Transverse colon (tissue), 4 donors: ENCODE data around the gene BRI3BP. TPM values are rescaled to one million over a fixed set of nuclear protein-coding genes. Genes with fewer than 3 reads are reported as not detected.
A peak's percentile ranks its signal among the peaks of the same experiment; 100 is the strongest.

Experiments
- DNase-seq: peaks from one replicate; pipeline ENCODE4 v3.0.0-alpha.2; 2019
- H3K27ac ChIP-seq, 4 donors: fragments of 200-600 bp; sonication (generic); 2 replicates each; pipeline ENCODE4 v1.5.1; 2016 to 2018; ENCODE audit warnings: inconsistent platforms in 4 of 4
- H3K27me3 ChIP-seq: fragments of 200-600 bp; sonication (generic); 2 replicates; pipeline ENCODE4 v1.5.1; 2017; ENCODE audit warnings: inconsistent platforms
- H3K36me3 ChIP-seq, 4 donors: fragments of 200-600 bp; sonication (generic); 2 replicates each; pipeline ENCODE4 v1.5.1; 2017 to 2019; ENCODE audit warnings: inconsistent platforms in 4 of 4
- H3K4me1 ChIP-seq, 4 donors: fragments of 200-600 bp; sonication (generic); 2 replicates each; pipeline ENCODE4 v1.5.1; 2017 to 2020; ENCODE audit warnings: inconsistent platforms in 4 of 4
- H3K4me3 ChIP-seq, 4 donors: fragments of 200-600 bp; sonication (generic); 1 replicate in 1 of 4; 2 replicates in 3 of 4; pipeline versions ENCODE4 v1.5.1 to v1.6.1; 2017 to 2019; ENCODE audit warnings: inconsistent platforms in 4 of 4
- H3K9me3 ChIP-seq, 2 donors: fragments of 200-600 bp; sonication (generic); 2 replicates each; pipeline ENCODE4 v1.5.1; 2017 to 2019; ENCODE audit warnings: inconsistent platforms in 2 of 2
- CTCF ChIP-seq, 5 experiments: fragments of 200-600 bp in 3 of 5; fragments of 450-650 bp in 2 of 5; sonication (generic) in 3 of 5; IDR thresholded peaks; 1 replicate in 2 of 5; 2 replicates in 3 of 5; pipeline ENCODE4 v1.5.1; 2016 to 2017; ENCODE audit warnings: antibody characterized with exemption in 5 of 5, inconsistent platforms in 3 of 5, mild to moderate bottlenecking in 2 of 5, moderate library complexity in 1 of 5
- EP300 ChIP-seq: sonication (generic); formaldehyde crosslinking; IDR thresholded peaks from one replicate; pipeline ENCODE4 v1.6.1; 2017; ENCODE audit warnings: antibody characterized with exemption, low read depth
- POLR2A ChIP-seq: fragments of 450-650 bp; IDR thresholded peaks from one replicate; pipeline ENCODE4 v1.6.1; 2016; ENCODE audit warnings: antibody characterized with exemption, mild to moderate bottlenecking, moderate library complexity
- POLR2AphosphoS5 ChIP-seq, 3 donors: sonication (generic); formaldehyde crosslinking; IDR thresholded peaks; one replicate each; pipeline ENCODE4 v1.6.1; 2016; ENCODE audit warnings: antibody characterized with exemption in 3 of 3
- WGBS, 2 donors: methylation state at CpG; one replicate each; pipeline ENCODE4 v1.1.5; 2018; ENCODE audit warnings: low coverage in 1 of 2; 5-methylcytosine and 5-hydroxymethylcytosine counted together
- in situ Hi-C, 4 donors: fragments of 200-750 bp; cut with MboI; loops; one replicate each; pipeline versions ENCODE4 v1.15.0 to v1.15.1; 2017; ENCODE audit warnings: low sequenced_read_pairs in 3 of 4, low pct_ligation_motif_present in 1 of 4, low pct_unique_long_range_greater_than_20kb in 1 of 4
- intact Hi-C: fragments of 100-400 bp; cut with DNase I; formaldehyde crosslinking; loops from one replicate; pipeline ENCODE4 v1.15.1; 2023; ENCODE audit warnings: low total_unique reads
- total RNA-seq, 4 donors: library from RNA; depleted of rRNA; stranded (reverse); fragments of >200 nt; gene quantifications; one replicate each; pipeline ENCODE4 v1.1.0, GENCODE V29; 2016

BRI3BP gene
- total RNA-seq: 10 to 100 TPM; 14.2 to 38.5 (median 23.1) TPM

- WGBS, 2 donors: 0% methylated on average over 28 of the region's 112 CpGs; no CpG with 5 or more reads in 1 of the 2 donors
- in situ Hi-C loops: no loop called here
- H3K27ac ChIP-seq: peak within 1 kb of the TSS; percentile 76 to 84 (median 83)
These were observed at the start of gene BRI3BP for GRCh38 chr12:124993626-124994436. Gene BRI3BP, plus strand, starts transcription at chr12:124993645. Its CDS starts 146 bp downstream, at chr12:124993791.

GRCh38 chr12:124946447-124946793, 47.0 kb upstream of the BRI3BP start:
- Histone ChIP-seq H3K4me3 (no peak overlapping the region), H3K36me3 (peaks cover 0 to 26% (median 0%) of the 10 kb centered on the region in 4 donors), H3K4me1 (no peaks in the 10 kb centered on the region), H3K9me3 (no peaks in the 10 kb centered on the region), H3K27ac (no peak overlapping the region), H3K27me3 (no peaks in the 10 kb centered on the region)
- DNase-seq: no peak
- TF ChIP-seq CTCF (IDR thresholded peaks at IDR 0.05) (no peak), POLR2AphosphoS5 (IDR thresholded peaks at IDR 0.05) (no peak), EP300 (no peak)
- intact Hi-C loops: no loop called here
- in situ Hi-C loops: no loop called here
- 90% methylated on average over 10 of the region's 10 CpGs; no CpG with 5 or more reads in 1 of the 2 donors for WGBS, 2 donors

More at GRCh38 chr12:124993626-124994436, at the start of gene BRI3BP:
- Histone ChIP-seq H3K9me3 (no peaks in the 10 kb centered on the region), H3K27me3 (no peaks in the 10 kb centered on the region), H3K4me3 (peak within 1 kb of the TSS; percentile 13 to 88 (median 82)), H3K4me1 (peaks cover 0 to 34% (median 12%) of the 10 kb centered on the region in 4 donors), H3K36me3 (no peaks in the 10 kb centered on the region)
- intact Hi-C loops: no loop called here
- TF ChIP-seq CTCF (IDR thresholded peaks at IDR 0.05) (no peak), POLR2AphosphoS5 (IDR thresholded peaks at IDR 0.05) (no peak), POLR2A (no peak), EP300 (no peak)
- peak; percentile 50 for DNase-seq

- Histone ChIP-seq H3K27ac (no peak overlapping the region), H3K9me3 (no peaks in the 10 kb centered on the region), H3K27me3 (no peaks in the 10 kb centered on the region), H3K36me3 (peaks cover 0 to 26% (median 0%) of the 10 kb centered on the region in 4 donors), H3K4me1 (no peaks in the 10 kb centered on the region), H3K4me3 (no peak overlapping the region)
- intact Hi-C loops (no loop called here), in situ Hi-C loops (no loop called here)
- no peak for DNase-seq
- TF ChIP-seq CTCF (IDR thresholded peaks at IDR 0.05) (no peak), EP300 (no peak), POLR2A (no peak), POLR2AphosphoS5 (IDR thresholded peaks at IDR 0.05) (no peak)
- WGBS, 2 donors: 91% methylated on average over 11 of the region's 11 CpGs; no CpG with 5 or more reads in 1 of the 2 donors
These were observed 46.4 kb upstream of the BRI3BP start for GRCh38 chr12:124947013-124947412.

GRCh38 chr12:124947561-124948398, 45.7 kb upstream of the BRI3BP start:
- peaks cover 0 to 26% (median 0%) of the 10 kb centered on the region in 4 donors for H3K36me3 ChIP-seq

More at GRCh38 chr12:124947561-124948398, 45.7 kb upstream of the BRI3BP start:
- in situ Hi-C loops (no loop called here), intact Hi-C loops (no loop called here)
- Histone ChIP-seq H3K9me3 (no peaks in the 10 kb centered on the region), H3K27me3 (no peaks in the 10 kb centered on the region), H3K27ac (no peak overlapping the region), H3K4me1 (no peaks in the 10 kb centered on the region), H3K4me3 (no peak overlapping the region)
- TF ChIP-seq CTCF (IDR thresholded peaks at IDR 0.05) (no peak), POLR2A (no peak), EP300 (no peak), POLR2AphosphoS5 (IDR thresholded peaks at IDR 0.05) (no peak)
- DNase-seq: no peak
- 95% methylated on average over 14 of the region's 20 CpGs; no CpG with 5 or more reads in 1 of the 2 donors for whole genome bisulfite sequencing, 2 donors
